HG02759 (cell line): ENCODE measurements around the gene CDHR2.
"Not testable (repeated sequence)": the region's sequence is repeated elsewhere in the genome, so short reads cannot be mapped to it uniquely, and the experiment has no call there.

Source experiments
- ATAC-seq: cut with Tn5 transposase; IDR thresholded peaks from one replicate; pipeline ENCODE4 v1.9.1; 2021; ENCODE audit warnings: mild to moderate bottlenecking, moderate library complexity; ENCODE audit not compliant: unreplicated experiment

Gene CDHR2

DNA sequence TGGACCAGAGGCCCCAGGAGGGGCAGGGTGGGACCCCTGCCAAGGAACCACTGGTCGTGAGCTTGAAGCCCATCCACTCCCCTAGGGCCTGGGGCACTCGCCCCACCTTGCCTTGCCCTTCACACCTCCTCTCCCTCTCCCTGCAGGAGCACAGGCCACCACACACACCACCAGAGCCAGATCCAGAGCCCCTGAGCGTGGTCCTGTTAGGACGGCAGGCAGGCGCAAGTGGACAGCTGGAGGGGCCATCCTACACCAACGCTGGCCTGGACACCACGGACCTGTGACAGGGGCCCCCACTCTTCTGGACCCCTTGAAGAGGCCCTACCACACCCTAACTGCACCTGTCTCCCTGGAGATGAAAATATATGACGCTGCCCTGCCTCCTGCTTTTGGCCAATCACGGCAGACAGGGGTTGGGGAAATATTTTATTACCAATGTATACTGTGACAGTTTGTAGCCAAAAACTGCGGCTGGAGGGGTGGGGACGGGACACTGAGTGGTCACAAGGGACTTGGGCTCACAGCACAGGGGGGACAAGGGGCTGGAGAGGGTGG is 46.3 kb downstream of the CDHR2 start:
- no peak for ATAC-seq

DNA sequence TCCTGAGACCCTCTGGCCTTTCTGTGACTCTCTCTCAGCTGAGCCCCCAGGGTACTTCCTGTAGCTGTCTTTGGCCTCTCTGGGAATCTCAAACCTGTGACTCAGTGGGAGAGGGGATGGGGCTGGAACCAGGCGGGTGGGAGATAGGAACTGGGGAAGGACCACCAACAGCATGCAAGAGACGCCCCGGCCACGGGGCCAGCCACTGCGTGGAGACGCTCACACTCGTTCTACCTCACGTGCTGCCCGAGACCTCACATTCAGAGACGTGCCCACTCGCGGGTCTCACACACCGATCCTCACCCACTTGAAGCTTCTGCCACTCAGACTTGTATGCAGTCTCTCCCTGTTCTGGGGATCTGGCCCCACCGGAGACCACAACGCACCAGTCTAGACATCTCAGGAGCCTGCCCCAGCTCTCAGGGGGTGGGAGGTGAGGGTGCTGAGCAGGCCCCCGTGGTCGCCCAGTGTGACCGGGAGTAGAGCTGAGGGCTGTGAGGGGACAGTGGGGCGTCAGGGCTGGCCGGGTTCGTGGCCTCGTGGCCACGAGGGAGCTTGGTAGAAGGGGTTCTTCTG is 47.0 kb downstream of the CDHR2 start:
- no peak for ATAC-seq

DNA sequence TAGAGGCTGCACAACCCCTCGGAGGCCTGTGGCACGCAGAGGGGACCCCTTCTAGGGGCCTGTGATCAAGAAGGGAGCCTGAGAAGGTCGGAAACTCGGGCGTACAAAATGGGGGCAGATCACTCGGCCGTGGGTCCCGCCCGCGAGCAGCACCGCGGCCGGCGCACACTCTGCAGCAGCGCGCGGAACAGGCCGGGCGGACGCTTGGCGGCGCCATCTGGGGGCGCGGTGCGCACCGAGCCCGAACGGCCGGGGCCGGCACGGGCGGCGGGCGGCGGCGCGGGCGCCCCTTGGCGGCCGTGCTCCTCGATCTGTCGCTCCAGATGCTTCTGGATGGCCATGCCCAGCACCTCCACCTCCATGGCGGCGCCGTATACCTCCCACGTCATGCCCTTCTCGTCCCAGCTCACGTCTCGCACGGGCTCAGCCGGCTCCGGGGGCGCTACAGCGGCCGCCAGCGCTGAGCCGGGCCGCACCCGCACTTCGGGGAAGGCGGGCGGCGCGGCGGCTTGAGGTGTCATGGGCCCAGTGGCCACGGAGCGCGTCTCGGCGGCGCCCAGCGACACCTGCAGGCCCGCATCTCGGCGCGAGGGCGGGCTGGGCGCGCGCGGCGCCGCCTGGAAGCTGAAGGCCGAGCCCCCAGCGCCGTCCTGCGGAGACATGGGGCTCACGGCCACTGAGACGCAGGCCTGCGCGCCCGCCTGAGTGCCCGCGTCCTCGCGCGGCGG is 47.7 kb downstream of the CDHR2 start:
- peak; percentile 76 for ATAC-seq

DNA sequence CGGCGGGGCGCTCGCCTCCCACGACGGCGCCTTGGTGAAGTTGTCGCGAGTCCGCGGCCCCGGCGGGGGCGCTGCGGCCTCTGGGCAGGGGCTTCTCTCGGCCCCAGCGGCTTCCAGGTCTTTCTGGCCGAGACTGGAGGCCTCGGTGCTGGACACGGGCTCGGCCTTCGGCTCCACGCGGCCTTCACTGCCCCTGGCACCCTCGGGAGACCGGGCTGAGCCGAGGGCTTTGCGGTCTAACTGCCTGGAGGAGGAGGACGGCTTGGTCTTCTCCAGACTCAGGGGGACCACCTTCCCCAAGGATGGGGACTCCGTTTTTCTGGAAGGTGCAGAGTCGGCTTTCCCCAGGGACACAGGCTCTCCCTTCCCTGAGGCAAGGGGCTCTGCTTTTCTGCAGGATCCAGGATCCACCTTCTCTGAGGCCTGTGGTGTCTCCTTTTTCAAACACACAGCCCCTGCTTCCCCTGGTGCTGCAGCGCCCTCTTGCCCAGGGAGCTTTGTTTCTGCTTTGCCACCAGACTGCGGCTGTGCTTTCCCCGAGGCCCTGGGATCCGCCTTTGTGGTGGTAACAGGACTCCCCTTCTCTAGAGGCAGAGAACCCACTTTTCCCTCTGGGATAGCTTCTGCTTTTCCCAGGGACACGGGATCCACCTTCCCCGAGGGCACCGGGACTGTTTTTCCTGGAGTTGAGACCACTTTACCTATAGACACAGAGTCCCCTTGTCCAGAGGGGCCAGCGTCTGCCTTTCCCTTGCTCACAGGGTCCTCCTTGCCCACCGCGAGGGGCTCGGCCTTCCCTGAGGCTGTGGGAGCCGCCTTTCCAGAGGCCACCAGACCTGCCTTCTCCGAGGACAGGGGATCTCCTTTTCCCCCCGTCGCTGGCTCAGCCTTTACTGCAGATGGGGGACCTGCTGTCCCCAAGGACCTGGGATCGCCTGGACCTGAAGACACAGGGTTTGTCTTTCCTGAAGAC is 48.6 kb downstream of the CDHR2 start:
- no peak for ATAC-seq

DNA sequence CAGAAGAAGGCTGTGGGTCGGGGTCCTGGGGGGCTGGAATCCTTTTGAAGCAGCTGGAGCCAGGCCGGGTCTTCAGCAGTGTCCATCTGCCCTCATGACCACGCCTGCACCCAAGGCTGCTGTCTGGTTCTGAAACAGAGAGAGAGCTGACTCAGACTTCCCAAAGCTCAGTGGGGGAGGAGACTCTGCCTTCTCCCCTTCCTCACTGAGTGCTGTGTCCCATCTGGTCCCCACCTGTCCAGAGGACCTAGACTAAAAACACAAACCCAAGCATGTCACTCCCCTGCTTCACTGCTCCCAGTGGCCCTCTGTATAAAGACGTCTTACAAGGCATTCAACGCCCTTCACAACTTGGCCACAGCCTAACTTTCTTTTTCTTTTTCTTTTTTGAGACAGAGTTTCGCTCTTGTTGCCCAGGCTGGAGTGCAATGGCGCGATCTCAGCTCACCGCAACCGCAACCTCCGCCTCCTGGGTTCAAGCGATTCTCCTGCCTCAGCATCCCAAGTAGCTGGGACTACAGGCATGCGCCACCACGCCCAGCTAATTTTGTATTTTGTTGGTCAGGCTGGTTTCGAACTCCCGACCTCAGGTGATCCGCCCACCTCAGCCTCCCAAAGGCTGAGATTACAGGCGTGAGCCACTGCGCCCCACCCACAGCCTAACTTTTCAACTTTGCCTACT is 50.7 kb downstream of the CDHR2 start:
- not testable (repeated sequence) for ATAC-seq

DNA sequence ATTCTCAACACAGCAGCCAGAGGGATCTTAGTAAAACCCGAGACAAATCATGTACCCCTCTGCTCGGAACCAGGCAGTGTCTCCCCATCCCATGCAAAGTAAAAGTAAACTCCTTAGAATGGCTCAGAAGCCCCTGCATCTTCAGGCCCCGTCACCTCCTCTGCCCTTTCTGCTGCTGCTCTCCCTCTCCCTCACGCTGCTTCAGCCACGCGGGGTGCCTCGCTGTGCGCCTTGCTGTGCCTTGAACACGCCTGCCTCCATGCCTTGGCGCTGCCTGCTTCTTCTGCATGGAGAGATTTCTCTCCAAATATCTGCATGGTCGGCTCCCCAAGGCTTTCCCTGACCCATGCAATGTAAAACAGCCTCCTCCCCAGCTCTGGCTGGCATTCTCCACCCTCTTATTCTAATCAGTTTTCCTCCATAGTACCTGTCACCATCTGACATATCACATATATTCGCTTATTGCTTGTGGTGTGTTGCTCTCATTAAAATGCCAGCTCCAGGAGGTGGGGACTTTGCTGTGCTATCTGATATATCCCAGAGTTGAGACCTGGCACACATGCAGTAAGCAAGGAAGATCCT is 52.9 kb downstream of the CDHR2 start:
- ATAC-seq, result no peak

DNA sequence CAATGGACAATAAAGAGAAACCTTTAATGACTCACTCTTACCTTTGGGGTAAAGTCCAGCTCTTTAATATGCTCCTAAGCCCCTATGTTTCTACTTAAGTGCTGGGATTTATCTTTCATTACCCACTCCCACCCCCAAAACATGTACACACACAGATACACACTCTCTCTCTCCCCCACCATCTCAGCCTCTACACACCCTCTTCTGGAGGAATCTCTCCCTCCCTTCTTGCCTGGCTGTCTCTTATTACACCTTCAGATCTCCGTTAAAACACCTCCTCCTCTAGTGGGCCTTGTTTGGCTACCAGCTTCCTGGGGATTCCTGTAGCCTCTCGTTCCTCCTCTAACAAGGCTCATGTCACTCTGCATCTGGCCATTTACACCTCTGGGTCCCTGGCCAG is 53.9 kb downstream of the CDHR2 start:
- ATAC-seq, result no peak

DNA sequence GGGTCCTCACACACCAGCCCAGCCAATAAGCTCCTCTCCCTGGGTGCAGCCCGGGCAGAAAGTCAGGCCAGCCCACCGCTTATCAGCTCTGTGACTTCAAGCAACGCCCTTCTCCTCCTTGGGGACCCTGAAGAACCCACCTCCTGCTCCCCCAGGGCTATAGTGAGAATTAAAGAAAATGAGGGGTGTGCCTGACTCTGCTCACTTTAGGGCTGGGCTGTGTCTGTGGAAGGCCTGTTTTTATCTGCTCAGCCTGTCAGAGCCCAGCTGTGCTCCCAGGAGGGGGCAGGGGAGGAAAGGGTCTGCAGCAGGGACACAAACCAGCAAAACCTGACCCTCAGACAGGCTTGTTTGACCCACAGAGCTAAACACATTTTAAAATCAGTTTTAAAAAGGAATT is 56.9 kb downstream of the CDHR2 start:
- no peak for ATAC-seq

DNA sequence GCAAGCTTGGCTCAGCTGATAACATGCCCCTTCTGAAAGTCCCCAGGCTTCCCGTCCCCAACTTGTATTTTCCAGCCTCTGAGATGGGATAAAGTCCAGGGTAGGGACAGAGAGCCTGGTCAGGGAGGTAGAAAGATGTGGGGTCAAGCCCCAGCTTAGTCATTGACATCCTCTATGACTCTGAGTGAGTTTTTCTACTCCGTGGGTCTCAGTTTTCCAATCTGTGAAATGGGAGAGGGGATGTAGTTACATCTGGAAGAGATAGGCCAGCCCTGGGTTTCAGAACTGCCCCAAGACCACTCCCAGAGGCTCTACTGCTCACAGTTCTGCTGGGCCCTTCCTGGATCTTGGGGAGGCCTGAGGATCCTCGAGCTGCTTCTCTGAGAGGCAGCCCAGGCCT is 57.7 kb downstream of the CDHR2 start:
- no peak for ATAC-seq

DNA sequence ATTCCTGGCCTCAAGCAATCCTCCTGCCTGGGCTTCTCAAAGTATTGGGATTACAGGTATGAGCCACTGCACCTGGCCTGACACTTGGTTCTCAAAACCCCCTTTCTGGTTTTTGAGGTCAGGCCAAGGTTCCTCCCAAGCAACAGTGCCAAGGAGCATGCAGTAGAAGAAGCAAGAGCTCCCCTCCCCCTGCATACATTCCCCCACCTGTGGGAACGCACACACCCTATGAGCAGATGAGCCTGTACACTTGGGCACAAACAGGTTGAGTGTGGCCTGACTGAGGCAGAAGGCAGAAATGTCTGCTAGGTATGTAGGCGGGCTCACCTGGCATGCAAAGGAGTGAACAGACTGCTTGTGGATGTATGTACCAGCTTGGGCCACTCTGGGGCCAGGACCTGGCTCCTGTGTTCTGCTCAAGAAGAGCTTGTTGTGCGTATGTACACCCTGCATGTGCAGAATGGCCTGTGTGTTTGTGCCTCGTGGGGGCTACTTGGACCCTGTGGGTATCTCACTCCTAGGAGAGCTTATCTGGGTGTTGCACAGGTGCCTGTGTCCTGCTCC is 59.1 kb downstream of the CDHR2 start:
- no peak for ATAC-seq

DNA sequence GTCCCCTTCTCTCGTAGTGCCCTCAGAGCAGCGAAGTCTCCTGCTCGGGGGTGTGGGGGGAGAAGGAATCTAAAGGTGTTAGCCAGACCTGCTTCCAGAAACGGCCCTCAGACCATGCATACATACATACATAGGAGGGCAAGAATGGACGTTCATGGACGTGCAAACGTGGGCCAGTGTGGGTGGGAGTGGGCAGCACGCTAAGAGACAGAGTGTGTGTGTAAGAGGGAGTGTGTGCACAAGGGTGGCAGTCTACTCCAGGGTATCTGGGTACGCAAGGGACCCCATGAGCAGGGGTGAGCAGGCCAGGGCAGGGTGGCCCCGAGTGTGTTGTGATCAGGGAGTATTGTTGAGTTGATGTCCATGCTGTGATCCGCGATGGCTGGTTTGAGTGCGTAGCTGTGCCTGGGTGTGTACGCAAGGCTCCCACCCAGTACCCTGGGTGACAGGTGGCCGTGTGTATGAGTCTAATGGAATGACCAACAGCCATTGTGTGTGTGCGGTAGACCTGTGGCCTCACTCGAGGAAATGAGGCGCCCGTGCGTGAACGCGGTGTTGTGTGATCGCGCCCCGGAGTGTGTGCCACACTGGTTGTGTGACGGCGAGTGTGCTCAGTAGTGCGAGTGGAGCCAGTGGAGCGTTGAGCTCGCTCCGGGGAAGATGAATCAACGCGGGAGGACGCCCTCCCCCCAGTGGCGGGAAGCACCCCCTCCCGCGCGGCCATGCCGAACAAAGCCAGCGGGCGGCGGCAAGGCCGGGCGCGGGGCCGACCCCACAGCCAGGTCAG is 60.0 kb downstream of the CDHR2 start:
- ATAC-seq, result no peak

DNA sequence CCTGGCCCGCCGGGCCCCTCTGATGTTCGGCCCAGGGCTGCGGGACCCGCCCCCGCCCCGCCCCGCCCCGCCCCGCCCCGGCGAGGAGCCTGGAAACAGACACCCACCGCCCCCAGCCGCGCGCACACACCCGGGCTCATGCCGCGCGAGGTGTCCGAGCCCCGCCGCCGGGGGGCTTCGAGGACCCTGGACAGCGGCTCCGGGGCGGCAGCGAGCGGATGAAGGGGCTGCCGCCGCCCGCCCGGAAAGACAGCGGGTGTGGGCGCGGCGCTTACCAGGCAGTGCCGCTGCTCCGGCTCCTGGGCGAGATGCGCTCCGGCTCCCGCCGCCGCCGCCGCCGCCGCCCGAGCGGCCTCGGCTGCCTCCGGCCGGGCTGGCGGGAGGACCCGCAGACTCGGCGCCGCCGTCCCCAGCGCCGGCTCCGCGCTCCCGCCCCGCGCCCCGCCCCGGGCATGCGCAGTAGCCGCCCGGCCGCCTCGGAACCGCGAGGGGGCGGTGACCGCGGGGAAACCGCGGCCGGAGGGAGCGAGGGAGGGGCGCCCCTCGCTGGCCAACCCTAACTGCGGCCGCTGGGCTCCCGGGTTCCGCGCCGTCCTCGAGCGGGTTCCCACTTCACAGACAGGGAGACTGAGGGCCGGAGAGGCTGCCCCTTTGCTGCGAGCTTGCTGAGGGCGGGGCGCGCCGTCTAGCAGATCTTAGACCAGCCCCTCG is 60.7 kb downstream of the CDHR2 start, which contains the start of gene GPRIN1:
GPRIN1 (minus strand) TSS at position 433 of the 711 bp plus-strand sequence. CDS start 10,322 bp downstream, outside the sequence.
- peak; percentile 86 for ATAC-seq

DNA sequence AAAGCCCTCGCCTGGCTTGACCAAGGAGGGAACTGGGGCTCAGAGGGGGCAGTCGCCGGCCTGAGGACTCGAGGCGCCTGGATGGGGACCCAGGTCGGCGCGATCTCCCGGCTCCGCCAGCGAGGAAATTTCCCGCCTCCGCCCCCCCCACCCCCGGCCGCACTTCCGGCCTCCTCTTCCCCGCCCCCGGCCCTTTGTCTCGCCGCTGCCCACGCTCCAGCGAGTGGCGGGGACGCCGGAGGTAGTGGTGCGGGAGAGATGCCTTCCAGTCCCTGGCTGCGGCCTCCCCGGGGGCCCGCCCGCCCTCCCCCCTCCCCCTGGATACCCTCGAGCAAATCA is 61.3 kb downstream of the CDHR2 start:
- peak; percentile 12 for ATAC-seq

DNA sequence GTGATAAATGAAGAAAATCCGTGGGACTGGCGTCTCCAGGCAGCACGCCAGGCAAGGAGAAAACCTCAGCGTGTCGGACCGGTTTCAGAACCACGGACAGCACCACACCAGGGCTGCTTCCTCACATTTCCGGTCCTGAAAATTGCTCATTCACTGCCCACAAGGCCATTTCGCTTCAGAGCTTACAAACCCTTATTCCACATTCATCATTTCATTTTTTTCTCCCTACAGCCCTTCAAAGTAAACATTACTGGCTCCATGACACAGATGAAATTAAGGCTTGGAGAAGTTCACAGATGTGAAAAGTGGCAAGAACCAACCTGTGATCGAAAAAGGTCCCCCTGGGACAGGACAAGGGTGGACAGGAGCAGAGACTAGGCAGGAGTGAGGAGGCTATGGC is 62.3 kb downstream of the CDHR2 start:
- ATAC-seq, result no peak

DNA sequence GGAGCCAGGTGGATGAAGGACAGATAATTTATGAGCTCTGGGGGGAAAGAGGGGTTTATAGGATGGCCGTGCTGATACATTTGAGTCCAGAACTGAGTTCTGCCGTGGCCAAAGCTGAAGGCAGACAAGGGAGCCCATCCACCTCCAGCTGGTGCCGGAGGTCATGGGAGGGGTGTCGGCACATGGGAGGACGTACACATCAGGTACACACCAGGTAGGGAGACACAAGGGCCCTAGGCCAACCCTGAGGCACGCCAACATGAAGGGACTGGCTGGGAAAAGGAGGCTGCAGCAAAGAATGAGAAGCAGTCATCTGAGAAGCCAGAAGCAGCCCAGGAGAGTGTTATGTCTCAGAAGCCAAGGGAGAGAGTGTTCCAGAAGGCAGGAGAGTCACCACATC is 62.9 kb downstream of the CDHR2 start:
- no peak for ATAC-seq

DNA sequence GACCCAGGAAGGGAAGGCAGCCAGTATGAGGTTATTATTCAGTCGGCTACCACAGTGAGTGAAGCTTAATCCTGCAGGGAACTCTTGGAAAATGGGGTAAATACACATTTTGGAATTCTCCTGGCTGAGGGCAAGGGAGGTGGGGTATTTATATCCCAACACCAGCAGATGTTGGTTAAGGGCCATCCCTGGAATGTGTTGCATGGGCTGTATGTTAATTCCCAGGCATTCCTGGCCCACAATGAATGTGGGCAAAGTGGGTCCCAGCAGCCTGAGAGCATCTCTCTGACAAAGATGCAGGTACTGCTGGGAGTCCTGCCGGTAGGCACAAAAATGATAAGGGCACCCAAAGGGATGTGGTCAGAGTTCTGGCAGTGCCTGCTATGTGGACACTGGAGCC is 63.7 kb downstream of the CDHR2 start:
- ATAC-seq, result no peak

DNA sequence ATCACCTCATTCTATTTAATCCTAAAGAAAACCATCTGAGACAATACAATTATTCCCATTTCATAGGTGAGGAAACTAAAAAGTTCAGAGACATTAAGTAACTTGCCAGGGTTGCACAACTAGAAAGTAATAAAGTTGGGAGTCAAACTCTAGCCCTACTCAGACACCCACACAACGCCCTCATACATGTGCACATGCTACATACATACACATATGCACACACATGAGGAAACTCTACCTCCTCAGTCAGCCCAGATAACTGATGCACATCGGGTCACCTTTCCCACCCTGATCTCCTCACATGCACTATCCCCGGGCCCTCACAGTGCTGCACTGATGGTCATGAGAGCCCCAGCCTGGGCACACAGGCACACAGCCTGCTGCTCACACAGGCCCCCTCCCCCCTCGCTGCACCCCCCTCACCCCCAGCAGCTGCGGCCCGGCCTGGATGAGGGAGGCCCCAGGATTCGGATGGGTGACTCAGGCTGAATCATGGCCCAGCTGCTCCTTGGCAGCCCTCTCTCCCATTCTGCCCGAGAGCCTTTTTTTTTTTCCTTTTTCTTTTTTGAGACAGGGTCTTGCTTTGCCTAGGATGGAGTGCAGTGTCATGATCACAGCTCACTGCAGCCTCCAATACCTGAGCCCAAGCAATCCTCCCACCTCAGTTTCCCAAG is 65.8 kb downstream of the CDHR2 start:
- no peak for ATAC-seq

DNA sequence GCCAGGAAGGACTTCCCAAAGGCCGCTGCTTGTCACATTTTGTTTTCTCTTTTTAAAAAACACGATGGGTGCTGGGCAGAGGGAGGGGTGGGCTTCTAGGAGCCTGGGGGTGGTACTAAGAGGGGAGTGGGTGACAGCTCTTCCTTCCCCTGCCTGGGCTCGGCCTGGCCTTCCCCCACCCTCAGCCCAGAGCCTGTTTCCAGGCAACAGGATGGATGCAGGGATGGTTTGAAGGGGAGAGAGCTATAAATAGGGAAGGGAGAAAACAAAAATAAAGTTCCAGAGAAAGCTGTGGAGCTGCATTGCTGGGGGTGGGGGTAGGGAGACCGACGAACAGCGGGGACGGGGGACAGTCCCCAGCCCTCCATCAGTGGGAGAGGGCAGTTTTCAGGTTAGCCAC is 67.4 kb downstream of the CDHR2 start:
- ATAC-seq, result no peak
